ENCODE results near the gene HEXIM2.

The HEXIM2 gene

GRCh38 chr17:45132572-45133463 is 28.9 kb upstream of the HEXIM2 start (continued):
- TF ChIP-seq ZBTB10 (tag by site-specific recombination; IDR thresholded peaks at IDR 0.05) (peak; percentile 99), ZNF23 (tag by site-specific recombination; IDR thresholded peaks at IDR 0.05; ENCODE audit: borderline replicate concordance) (no peak), ZNF529 (tag by site-specific recombination; IDR thresholded peaks at IDR 0.05; ENCODE audit: insufficient replicate concordance) (no peak), ZNF707 (tag by site-specific recombination; IDR thresholded peaks at IDR 0.05) (no peak), GLIS2 (tag by site-specific recombination; IDR thresholded peaks at IDR 0.05) (peak; percentile 98), ZNF701 (tag by site-specific recombination; IDR thresholded peaks at IDR 0.05) (0 out of 2 replicates have a peak, but pooled peaks have one; percentile 59), ZBTB7A (tag by site-specific recombination; IDR thresholded peaks at IDR 0.05; ENCODE audit: low read depth) (peak; percentile 75), ZNF146 (tag by site-specific recombination; IDR thresholded peaks at IDR 0.05) (0 out of 2 replicates have a peak, but pooled peaks have one; percentile 27), ZNF830 (tag by site-specific recombination; IDR thresholded peaks at IDR 0.05; ENCODE audit: low read depth) (no peak), ZNF335 (tag by site-specific recombination; conservative IDR thresholded peaks at IDR 0.05) (peak; percentile 93), REPIN1 (tag by site-specific recombination; IDR thresholded peaks at IDR 0.05; ENCODE audit: low read depth) (no peak), ZNF837 (tag by site-specific recombination; IDR thresholded peaks at IDR 0.05) (no peak), HIC1 (tag by site-specific recombination; IDR thresholded peaks at IDR 0.05) (peak; percentile 95), PRDM10 (tag by site-specific recombination; IDR thresholded peaks at IDR 0.05) (peak; percentile 81), ZNF777 (tag by site-specific recombination; IDR thresholded peaks at IDR 0.05; ENCODE audit: borderline replicate concordance) (peak; percentile 74; the same call in 1 of the 2 replicates), ZIC2 (tag by site-specific recombination; IDR thresholded peaks at IDR 0.05) (peak; percentile 97), ZXDB (tag by site-specific recombination; IDR thresholded peaks at IDR 0.05) (peak; percentile 99), ZNF26 (tag by site-specific recombination; IDR thresholded peaks at IDR 0.05) (no peak), ZNF843 (tag by site-specific recombination; IDR thresholded peaks at IDR 0.05) (peak; percentile 49; the same call in 1 of the 2 replicates), PRDM2 (tag by site-specific recombination; IDR thresholded peaks at IDR 0.05; ENCODE audit: borderline replicate concordance) (peak; percentile 90; the same call in 1 of the 2 replicates), ZNF292 (tag by site-specific recombination; IDR thresholded peaks at IDR 0.05; ENCODE audit: borderline replicate concordance, low read depth) (no peak), ZEB2 (tag by site-specific recombination; IDR thresholded peaks at IDR 0.05) (peak; percentile 95)

All from HEK293 (cell line).